ENCODE measurements around the gene MICALL1.

DNA sequence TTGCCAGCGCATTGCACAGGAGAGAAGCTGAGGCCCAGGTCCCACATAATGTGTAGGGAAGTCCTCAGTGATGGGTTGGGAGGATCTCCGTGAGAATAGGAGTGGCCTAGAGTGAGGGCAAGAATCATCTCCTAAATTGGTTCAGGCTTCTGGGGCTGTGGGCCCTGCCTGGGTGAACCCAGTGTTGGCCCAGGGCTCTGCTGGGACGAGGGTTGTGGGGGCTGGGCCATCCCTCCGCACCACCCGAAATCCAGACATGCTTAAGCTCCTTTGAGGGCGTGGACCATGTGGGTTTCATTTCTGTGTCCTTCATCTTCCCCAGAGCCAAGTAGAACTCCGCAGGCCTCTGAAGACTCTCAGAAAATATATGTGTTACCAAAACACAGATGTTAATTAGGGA lies 3.7 kb downstream of the MICALL1 start:
- TF ChIP-seq, protein P1, sequence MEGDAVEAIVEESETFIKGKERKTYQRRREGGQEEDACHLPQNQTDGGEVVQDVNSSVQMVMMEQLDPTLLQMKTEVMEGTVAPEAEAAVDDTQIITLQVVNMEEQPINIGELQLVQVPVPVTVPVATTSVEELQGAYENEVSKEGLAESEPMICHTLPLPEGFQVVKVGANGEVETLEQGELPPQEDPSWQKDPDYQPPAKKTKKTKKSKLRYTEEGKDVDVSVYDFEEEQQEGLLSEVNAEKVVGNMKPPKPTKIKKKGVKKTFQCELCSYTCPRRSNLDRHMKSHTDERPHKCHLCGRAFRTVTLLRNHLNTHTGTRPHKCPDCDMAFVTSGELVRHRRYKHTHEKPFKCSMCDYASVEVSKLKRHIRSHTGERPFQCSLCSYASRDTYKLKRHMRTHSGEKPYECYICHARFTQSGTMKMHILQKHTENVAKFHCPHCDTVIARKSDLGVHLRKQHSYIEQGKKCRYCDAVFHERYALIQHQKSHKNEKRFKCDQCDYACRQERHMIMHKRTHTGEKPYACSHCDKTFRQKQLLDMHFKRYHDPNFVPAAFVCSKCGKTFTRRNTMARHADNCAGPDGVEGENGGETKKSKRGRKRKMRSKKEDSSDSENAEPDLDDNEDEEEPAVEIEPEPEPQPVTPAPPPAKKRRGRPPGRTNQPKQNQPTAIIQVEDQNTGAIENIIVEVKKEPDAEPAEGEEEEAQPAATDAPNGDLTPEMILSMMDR (conservative IDR thresholded peaks at IDR 0.05), result no peak
- no peak for TF ChIP-seq ZFX (IDR thresholded peaks at IDR 0.05)
